Panc1 (cell line): Measurements from ENCODE around the gene MOV10L1. TPM values are rescaled to one million over a fixed set of nuclear protein-coding genes. Genes with fewer than 3 reads are reported as not detected.

Source experiments
- ATAC-seq: fragments of 200-7000 bp; cut with Tn5 transposase; 2 replicates; pipeline ENCODE4 v1.9.1; 2020; ENCODE audit warnings: mild to moderate bottlenecking, moderate library complexity
- BruUV-seq: library from RNA; stranded (reverse); fragments of 400-500 nt; replicated peaks from 2 replicates; lab custom pipeline; 2021; lab: Mats Ljungman, UMichigan
- CTCF ChIA-PET: fragments of 300-600 bp; sonication (Branson Sonifier 250); formaldehyde crosslinking; loops from one replicate; lab custom pipeline; 2022; ENCODE audit warnings: antibody characterized with exemption; lab: Charles Lee
- POLR2A ChIA-PET: fragments of 300-600 bp; sonication (Branson Sonifier 250); formaldehyde crosslinking; loops from one replicate; lab custom pipeline; 2022; ENCODE audit warnings: antibody characterized with exemption; lab: Charles Lee
- DNase-seq: peaks from one replicate; pipeline ENCODE4 v3.0.0-alpha.2; 2010; ENCODE audit warnings: low read depth, low spot score
- H3K27ac ChIP-seq: 2 replicates; pipeline ENCODE4 v1.5.1; 2011; ENCODE audit warnings: mild to moderate bottlenecking, low read length, inconsistent platforms
- H3K27me3 ChIP-seq: fragments of 200-500 bp; sonication (Bioruptor generic); 2 replicates; pipeline ENCODE4 v1.6.0; 2014; ENCODE audit warnings: low read length, inconsistent platforms; ENCODE audit not compliant: control insufficient read depth, insufficient read depth
- H3K36me3 ChIP-seq: fragments of 200-500 bp; sonication (Bioruptor generic); 2 replicates; pipeline ENCODE4 v1.5.1; 2014; ENCODE audit warnings: inconsistent platforms, mild to moderate bottlenecking, low read length, moderate library complexity; ENCODE audit not compliant: control insufficient read depth, insufficient read depth
- H3K4me1 ChIP-seq: 2 replicates; pipeline ENCODE4 v1.5.1; 2011; ENCODE audit warnings: inconsistent platforms, mild to moderate bottlenecking, low read length, moderate library complexity; ENCODE audit not compliant: control insufficient read depth, insufficient read depth
- H3K4me3 ChIP-seq, 2 experiments: 2 replicates each; pipeline ENCODE4 v1.5.1; 2011 to 2012; ENCODE audit warnings: low read depth in 2 of 2, low read length in 2 of 2, mild to moderate bottlenecking in 2 of 2, inconsistent platforms in 1 of 2, moderate library complexity in 1 of 2
- H3K9me3 ChIP-seq: fragments of 200-500 bp; sonication (Bioruptor generic); 2 replicates; pipeline ENCODE4 v1.5.1; 2014; ENCODE audit warnings: low read depth, mild to moderate bottlenecking, inconsistent platforms, low read length, moderate library complexity; ENCODE audit not compliant: control insufficient read depth, insufficient read depth
- CTCF ChIP-seq: fragments of 450-650 bp; IDR thresholded peaks from 2 replicates; pipeline ENCODE4 v1.5.1; 2017; ENCODE audit warnings: mild to moderate bottlenecking
- POLR2AphosphoS5 ChIP-seq: IDR thresholded peaks from 2 replicates; pipeline ENCODE4 v1.6.1; 2012; ENCODE audit warnings: mild to moderate bottlenecking, low read depth, low read length, moderate library complexity
- REST ChIP-seq, 2 experiments: IDR thresholded peaks; 2 replicates each; pipeline ENCODE4 v1.6.1; 2011 to 2012; ENCODE audit warnings: low read depth in 2 of 2, control low read depth in 1 of 2, low read length in 1 of 2, mild to moderate bottlenecking in 1 of 2, moderate library complexity in 1 of 2; ENCODE audit not compliant: insufficient read depth in 1 of 2
- SIN3A ChIP-seq: IDR thresholded peaks from 2 replicates; pipeline ENCODE4 v1.6.1; 2012; ENCODE audit warnings: low read depth, mild to moderate bottlenecking, low read length, moderate library complexity, borderline replicate concordance; ENCODE audit not compliant: insufficient read depth
- TCF7L2 ChIP-seq: IDR thresholded peaks from 2 replicates; pipeline ENCODE4 v1.6.1; 2011; ENCODE audit warnings: mild to moderate bottlenecking, low read depth, low read length, inconsistent platforms
- in situ Hi-C: cut with HindIII; loops from 2 replicates; pipeline ENCODE4 v1.10.0; 2016; ENCODE audit warnings: low sequenced_read_pairs, low pct_unique_long_range_greater_than_20kb
- intact Hi-C: fragments of 100-400 bp; cut with micrococcal nuclease; formaldehyde crosslinking; loops from one replicate; pipeline ENCODE4 v1.10.0; 2022; ENCODE audit not compliant: unreplicated experiment
- total RNA-seq: library from RNA; stranded (reverse); gene quantifications from one replicate; pipeline ENCODE4 v1.2.1, GENCODE V29; 2021; ENCODE audit not compliant: unreplicated experiment

MOV10L1 gene
- total RNA-seq, 1 experiment from 2014 or later: 0.10 TPM

GRCh38 chr22:50185375-50186087 lies 95.7 kb downstream of the MOV10L1 start, which contains the start of gene TRABD:
Gene TRABD, plus strand, starts transcription at chr22:50185913. Its CDS starts 7,148 bp downstream, at chr22:50193061.
- Histone ChIP-seq H3K9me3 (no peaks in the 10 kb centered on the region), H3K4me1 (peaks cover 41% of the 10 kb centered on the region), H3K27ac (peak within 1 kb of the TSS; percentile 81), H3K36me3 (no peaks in the 10 kb centered on the region), H3K27me3 (no peaks in the 10 kb centered on the region), H3K4me3 (peak within 1 kb of the TSS; percentile 55 to 66)
- TF ChIP-seq SIN3A: no peak
- no peak for TF ChIP-seq POLR2AphosphoS5
- TF ChIP-seq TCF7L2: no peak
- no peak for TF ChIP-seq REST (IDR thresholded peaks at IDR 0.05; ENCODE audit: insufficient read depth in 1 of 2, low read depth in 2 of 2, low read length in 1 of 2)
- no peak for TF ChIP-seq CTCF
- intact Hi-C loops: no loop called here
- ChIA-PET POLR2A (no interaction called here), CTCF (no interaction called here)
- in situ Hi-C loops: no loop called here
- BruUV-seq: no TSS peak
- ATAC-seq: peak; percentile 80
- no peak for DNase-seq

- peak overlapping the region; percentile 55 to 66 for H3K4me3 ChIP-seq
- intact Hi-C loops (no loop called here), in situ Hi-C loops (no loop called here)
- ATAC-seq (no peak), DNase-seq (no peak)
- no peaks in the 10 kb centered on the region for H3K36me3 ChIP-seq
- H3K4me1 ChIP-seq: peaks cover 46% of the 10 kb centered on the region
- POLR2A ChIA-PET: no interaction called here
- no peaks in the 10 kb centered on the region for H3K9me3 ChIP-seq
- CTCF ChIA-PET: no interaction called here
- peak overlapping the region; percentile 76 for H3K27ac ChIP-seq
- no peak for TF ChIP-seq TCF7L2
- no peaks in the 10 kb centered on the region for H3K27me3 ChIP-seq
- BruUV-seq: no TSS peak
Measured at GRCh38 chr22:50186181-50186714, 96.4 kb downstream of the MOV10L1 start.
